ENCODE measurements around the gene BANP.

DNA sequence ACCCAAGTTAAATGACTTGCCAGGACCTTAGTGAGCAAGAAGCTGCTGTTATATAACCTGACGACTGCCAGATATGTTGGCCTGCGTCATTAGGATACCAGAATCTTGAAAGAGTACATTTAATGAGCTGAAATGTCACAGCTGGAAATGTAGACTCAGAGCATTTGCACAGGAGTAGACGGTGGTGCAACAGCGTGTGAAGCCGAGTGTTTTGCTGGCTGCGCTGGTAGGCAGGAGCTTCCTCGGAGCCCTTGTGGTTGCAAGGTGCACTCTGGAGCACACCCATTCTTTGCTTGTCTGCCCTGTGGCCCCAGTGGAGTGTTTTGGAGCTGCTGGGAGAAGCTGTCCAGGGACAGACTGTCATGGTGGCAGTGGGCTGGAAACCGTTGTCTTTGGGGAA, 79.3 kb downstream of the BANP start:
- TF ChIP-seq, protein P1, sequence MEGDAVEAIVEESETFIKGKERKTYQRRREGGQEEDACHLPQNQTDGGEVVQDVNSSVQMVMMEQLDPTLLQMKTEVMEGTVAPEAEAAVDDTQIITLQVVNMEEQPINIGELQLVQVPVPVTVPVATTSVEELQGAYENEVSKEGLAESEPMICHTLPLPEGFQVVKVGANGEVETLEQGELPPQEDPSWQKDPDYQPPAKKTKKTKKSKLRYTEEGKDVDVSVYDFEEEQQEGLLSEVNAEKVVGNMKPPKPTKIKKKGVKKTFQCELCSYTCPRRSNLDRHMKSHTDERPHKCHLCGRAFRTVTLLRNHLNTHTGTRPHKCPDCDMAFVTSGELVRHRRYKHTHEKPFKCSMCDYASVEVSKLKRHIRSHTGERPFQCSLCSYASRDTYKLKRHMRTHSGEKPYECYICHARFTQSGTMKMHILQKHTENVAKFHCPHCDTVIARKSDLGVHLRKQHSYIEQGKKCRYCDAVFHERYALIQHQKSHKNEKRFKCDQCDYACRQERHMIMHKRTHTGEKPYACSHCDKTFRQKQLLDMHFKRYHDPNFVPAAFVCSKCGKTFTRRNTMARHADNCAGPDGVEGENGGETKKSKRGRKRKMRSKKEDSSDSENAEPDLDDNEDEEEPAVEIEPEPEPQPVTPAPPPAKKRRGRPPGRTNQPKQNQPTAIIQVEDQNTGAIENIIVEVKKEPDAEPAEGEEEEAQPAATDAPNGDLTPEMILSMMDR (IDR thresholded peaks at IDR 0.05) = no peak
- TF ChIP-seq POLR2AphosphoS5 (IDR thresholded peaks at IDR 0.05; ENCODE audit: low read depth, low read length) = no peak
- TF ChIP-seq, protein P2, sequence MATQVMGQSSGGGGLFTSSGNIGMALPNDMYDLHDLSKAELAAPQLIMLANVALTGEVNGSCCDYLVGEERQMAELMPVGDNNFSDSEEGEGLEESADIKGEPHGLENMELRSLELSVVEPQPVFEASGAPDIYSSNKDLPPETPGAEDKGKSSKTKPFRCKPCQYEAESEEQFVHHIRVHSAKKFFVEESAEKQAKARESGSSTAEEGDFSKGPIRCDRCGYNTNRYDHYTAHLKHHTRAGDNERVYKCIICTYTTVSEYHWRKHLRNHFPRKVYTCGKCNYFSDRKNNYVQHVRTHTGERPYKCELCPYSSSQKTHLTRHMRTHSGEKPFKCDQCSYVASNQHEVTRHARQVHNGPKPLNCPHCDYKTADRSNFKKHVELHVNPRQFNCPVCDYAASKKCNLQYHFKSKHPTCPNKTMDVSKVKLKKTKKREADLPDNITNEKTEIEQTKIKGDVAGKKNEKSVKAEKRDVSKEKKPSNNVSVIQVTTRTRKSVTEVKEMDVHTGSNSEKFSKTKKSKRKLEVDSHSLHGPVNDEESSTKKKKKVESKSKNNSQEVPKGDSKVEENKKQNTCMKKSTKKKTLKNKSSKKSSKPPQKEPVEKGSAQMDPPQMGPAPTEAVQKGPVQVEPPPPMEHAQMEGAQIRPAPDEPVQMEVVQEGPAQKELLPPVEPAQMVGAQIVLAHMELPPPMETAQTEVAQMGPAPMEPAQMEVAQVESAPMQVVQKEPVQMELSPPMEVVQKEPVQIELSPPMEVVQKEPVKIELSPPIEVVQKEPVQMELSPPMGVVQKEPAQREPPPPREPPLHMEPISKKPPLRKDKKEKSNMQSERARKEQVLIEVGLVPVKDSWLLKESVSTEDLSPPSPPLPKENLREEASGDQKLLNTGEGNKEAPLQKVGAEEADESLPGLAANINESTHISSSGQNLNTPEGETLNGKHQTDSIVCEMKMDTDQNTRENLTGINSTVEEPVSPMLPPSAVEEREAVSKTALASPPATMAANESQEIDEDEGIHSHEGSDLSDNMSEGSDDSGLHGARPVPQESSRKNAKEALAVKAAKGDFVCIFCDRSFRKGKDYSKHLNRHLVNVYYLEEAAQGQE (IDR thresholded peaks at IDR 0.05; ENCODE audit: insufficient read depth in 1 of 2, low read depth in 2 of 2, low read length in 1 of 2) = no peak
- no peak for TF ChIP-seq SIN3A (IDR thresholded peaks at IDR 0.05; ENCODE audit: borderline replicate concordance, insufficient read depth, low read depth, low read length)
